CD1c-positive myeloid dendritic cell (primary cell): Measurements from ENCODE around the gene AFF4.
"Not testable (repeated sequence)": the region's sequence is repeated elsewhere in the genome, so short reads cannot be mapped to it uniquely, and the experiment has no call there.

Experiments
- DNase-seq: peaks from one replicate; pipeline ENCODE4 v3.0.0-alpha.2; 2016; ENCODE audit errors: extremely low spot score

Gene AFF4

DNA sequence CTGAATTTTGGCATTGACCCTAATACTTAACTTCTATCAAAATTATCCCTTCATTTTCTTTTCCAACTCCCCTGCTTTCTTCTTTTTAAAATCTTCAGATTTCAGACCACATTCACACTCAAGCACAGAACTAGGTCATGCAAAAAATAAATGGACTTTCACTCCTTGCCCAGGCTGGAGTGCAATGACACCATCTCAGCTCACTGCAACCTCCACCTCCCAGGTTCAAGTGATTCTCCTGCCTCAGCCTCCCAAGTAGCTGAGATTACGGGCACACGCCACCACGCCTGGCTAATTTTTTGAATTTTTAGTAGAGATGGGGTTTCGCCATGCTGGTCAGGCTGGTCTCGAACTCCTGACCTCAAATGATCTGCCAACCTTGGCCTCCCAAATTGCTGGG lies 108.4 kb downstream of the AFF4 start:
- not testable (repeated sequence) for DNase-seq

DNA sequence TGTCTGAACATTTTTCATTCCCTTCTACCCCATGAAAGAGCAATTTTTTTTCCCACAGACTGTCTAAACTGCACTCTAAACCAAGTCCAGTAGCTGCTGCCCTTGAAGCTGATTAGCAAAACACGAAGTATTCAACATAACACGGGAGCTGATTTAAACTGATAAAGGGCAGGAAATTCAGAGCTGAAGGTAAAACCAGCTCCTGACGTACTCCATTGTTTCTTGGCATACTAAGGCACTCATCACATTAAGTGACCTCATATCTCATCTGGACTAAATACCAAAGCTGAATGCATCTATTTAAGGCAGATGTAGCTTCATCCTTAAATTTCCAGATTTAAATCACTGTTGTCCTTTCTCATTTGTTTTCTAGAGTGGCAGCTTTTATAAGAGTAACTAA lies 109.1 kb downstream of the AFF4 start:
- DNase-seq = no peak

DNA sequence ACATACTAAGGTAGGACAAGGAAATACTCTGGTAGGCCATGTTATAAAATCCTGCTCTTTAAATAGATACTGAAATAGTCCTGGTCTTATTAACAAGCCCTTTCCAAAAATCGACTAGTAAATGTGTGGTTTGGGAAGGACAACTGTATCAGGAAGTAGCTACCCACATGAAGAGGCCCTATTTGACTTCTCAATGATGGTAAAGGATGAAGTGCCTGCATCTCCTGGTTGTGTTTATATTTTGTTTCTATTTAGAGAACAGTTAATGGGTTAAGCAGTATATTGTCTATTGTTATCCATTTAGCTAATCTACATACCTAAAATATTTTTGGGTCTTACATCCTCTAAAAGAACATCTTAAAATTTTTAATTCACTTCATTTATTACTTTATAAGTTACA lies 109.6 kb downstream of the AFF4 start:
- no peak for DNase-seq

DNA sequence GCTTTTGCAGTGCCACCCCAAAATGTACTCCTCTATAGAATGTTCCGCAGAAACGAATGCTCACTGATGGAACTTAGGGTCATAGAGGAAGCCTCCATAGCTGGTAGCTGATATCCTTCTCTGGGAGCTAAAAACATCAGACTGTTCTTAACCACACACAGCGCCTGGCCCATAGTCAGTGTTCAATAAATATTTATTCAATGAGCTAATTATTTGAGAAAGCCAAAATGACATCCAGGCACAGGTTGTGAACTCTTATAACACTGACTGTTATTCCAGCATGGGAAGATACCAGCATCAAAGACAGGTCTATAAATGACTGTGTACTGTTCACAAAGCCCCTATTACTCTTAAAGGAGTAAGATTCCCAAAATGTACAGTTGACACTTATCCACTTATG lies 110.1 kb downstream of the AFF4 start:
- no peak for DNase-seq

DNA sequence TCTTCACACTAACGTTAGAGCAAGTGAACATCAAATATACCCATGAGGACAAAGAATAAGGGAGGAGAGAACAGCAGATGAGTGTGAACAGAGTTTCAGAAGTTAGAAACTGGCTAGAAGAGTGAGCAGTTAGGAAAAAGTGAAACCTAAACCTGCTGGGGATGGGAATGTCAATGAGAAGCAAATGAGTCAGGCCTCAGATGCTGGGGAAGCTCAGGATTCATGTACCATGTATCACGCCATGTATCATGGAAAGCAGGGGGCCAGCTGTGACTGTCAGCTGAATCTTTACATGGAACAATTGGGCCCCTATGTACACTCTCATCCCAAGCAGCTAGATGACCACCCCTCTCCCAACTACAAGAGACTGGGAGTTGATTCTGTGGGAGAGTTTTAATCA lies 113.4 kb downstream of the AFF4 start:
- DNase-seq = no peak

DNA sequence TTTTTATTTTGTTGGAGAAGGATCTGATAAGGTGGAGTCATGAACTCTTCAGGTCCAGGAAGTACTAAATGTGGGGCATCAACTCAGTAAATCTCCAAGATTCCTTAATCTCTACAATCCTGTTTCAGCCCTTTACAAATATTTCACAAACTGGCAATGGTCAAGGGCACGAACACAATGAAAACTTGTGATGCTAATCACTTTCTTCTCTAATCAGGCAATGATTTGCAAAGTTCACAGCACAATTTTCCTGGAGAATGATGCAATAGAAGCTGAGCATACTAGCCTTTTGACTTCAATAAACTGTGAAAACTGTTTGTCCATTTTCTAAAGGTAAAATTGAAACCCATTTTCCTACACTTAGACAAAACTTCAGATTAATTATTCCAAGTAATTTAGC lies 114.1 kb downstream of the AFF4 start:
- DNase-seq = no peak

DNA sequence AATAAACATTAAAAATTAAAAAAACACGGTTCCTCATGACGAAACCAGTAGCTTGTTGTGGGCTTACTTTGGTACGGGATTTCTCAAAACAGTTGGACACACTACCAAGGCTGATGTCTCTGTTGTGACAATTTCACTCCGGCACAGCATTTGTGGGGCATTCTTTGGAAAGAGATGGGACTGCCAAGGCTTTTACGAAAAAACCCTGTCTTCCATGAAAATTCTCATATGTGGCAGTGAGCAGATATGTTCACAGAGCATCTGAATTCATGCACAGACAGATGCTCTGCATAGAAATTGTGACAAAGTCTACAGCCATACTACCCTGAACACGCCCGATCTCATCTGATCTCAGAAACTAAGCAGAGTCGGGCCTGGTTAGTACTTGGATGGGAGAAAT lies 115.2 kb downstream of the AFF4 start:
- no peak for DNase-seq

DNA sequence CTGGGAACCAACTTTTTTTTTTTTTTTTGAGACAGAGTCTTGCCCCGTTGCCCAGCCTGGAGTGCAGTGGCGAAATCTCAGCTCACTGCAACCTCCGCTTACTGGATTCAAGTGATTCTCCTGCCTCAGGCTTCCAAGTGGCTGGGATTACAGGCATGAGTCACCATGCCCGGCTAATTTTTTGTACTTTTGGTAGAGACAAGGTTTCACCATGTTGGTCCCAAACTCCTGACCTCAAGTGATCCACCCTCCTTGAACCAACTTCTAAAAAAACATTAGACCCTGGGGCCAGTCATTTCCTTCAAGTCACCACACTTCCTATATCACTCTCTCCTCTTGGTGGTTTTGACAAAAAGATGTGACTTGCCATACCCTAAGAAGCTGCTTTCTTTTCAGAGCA lies 122.1 kb downstream of the AFF4 start:
- no peak for DNase-seq

DNA sequence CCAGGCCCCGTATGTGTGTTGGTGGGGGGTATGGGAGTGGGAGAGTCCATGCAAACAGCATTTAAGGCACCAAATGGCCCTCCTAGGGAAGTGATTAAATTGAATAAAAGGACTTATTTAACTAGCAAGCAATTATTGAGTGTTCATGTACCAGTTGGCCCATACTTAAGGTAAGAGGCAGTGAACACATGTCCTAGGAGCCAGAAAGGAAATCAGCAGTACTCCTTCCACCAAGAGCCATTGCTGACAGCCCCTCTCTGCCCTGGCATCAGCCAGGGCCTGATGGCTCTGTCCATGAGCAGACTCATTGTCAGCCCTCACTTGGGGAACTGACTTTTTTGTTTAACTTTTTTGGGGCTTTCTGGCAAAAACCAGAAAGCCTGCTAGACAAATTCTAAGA lies 122.5 kb downstream of the AFF4 start:
- DNase-seq = no peak

DNA sequence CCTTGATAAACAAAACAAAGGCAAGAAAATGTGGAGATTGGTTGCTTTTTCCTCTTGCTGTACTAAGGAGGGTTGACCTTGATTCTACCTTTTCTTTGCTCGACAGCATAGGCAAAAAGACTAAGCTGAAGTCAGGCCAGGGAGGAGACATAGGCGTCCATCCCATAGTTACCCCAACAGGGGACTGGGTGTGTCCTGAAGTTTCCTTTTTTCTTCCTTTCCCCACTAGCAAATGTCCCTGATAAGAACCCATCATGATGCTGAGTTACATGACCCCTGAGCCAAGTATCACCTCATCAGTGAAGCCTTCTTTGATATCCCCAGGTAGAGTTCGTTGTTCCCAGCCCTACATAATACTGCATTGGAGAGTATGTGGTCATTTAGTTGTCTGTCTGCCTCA lies 123.1 kb downstream of the AFF4 start:
- DNase-seq = no peak

DNA sequence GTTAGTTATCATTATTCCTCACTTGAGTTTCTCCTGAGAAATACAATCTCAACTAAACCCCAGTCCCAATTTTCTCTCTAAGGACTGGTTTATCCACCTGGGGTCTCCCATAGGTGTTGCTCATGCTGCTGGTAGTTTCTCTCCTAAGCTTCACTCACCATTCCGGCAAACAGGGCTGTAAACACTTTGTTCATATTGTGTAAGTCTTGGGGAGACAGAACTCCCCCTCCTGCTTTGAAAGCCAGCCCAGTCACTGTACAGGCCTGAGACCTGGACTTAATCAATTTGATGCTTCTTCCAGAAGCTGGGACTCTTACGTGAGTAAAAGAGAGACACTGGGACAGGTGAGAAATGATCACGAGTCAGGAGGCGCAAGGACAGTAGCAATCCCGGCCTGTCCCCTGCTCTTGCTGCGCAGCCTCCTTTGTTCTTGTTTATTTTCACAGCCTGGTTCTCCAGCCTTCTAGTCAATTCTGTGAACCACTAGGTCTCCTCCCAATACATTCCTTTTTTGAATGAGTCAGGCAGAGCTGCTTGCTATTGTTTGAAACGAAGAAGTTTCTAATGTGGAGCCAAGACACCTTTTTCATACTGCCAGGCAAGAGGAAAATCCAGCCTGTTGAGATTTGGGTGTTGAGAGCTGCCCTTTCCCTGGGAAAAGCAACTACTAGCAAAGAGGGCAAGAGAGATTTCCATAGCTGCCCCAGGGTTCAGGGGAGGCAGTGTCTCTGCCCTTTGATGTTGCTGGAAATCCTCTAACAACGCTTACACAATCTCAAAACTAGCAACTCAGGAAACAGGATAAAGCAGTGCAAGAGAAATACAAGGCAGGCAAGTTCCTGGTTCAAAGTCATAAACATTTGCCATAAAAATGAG lies 123.8 kb downstream of the AFF4 start:
- DNase-seq = no peak

DNA sequence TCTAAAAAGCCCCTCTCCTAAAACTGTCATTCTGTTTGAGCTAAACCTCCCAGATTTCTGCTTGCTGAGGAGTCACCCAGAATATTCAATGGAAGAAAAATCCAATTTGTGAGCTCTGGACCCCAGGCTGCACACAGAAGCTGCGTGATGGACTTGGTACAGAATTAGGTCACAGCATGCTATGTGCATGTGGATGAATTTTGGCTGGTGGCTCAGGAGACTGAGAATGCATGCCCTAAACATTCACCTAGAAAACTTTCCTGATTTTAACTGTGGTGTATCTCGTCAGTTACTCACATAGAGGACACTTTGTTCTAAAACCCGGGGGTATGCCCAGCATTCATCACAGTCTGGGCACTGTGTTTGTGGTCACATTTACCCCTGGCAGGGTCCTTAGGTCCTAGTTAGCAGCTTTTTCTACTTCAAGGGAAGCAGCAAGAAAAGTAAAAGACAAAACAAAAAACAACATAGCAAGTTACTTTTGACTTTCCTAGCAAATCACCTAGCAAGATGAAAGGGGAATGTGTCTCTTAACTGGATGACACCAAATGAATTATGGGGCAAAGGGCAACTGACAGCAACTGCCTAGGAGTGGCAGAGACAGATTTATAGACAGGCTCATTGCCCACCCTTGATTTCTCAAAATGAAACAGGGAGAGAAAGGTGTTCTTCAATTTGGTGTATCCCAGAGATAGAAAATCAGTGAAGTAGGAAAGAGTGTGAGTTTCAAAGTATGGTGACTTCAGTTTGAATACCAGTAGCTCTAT lies 124.7 kb downstream of the AFF4 start:
- no peak for DNase-seq

DNA sequence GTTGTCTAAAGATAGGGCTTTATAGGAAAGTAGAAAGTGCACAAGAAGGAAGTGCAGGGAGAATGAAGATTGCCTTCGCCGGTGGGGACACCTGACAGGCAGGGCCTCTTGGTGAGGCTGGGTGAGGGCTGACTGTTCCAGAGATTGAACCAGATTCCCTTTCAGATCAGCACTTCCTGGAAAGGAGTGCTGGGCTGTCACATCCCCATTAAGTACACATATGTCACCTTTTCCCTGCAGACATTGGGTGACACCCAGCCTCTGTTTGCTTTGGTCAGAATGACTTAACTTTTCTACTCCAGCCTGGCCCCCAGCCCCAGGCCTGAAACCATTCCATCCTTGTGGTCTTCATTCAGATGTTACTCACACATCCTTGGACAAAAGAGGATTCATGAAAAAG lies 125.6 kb downstream of the AFF4 start:
- DNase-seq = no peak

DNA sequence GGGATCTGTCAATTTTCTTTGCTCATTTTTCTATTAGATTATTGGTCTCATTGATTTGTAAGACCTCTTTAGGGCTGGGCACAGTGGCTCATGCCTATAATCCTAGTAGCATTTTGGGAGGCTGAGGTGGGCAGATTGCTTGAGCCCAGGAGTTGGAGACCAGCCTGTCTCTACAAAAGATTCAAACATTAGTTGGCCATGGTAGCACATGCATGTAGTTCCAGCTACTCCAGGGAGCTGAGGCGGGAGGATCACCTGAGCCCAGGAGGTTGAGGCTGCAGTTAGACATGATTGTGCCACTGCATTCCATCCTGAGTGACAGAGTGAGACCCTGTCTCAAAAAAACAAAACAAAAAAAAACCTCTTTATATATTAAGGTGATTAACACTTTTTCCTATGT lies 126.6 kb downstream of the AFF4 start:
- DNase-seq = no peak

DNA sequence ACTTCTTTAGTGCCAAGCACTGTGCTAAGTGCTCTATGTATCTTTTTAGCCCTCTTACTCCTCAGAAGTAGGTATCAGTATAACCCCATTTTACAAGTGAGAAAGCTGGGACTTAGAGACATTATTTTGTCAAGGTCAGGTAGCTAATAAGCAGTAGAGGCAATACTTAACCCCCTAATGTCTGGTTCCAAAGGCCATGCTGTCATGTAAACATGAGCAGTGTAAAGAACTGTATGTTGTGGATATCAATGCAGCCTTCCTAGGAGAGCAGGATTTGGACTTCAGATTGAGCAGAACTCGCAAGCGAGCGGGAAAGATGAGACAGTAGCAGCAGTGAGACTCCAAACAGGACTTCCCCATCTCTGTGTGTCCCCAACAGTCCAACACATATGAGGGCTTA lies 129.4 kb downstream of the AFF4 start:
- DNase-seq = no peak

DNA sequence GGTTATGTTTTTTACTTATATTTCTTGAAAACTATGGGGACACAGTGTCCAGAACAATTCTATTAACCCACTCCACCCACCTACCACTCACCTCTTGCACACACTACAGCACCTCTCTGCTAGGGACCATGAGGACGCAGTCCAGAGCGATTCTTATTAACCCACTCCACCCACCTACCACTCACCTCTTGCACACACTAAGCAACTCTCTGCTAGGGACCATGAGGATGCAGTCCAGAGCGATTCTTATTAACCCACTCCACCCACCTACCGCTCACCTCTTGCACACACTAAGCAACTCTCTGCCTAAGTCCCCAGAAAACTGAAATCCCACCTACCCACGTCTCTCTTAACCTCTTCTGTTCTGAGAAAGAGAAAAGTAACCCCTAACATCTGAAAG lies 130.8 kb downstream of the AFF4 start:
- DNase-seq = no peak

DNA sequence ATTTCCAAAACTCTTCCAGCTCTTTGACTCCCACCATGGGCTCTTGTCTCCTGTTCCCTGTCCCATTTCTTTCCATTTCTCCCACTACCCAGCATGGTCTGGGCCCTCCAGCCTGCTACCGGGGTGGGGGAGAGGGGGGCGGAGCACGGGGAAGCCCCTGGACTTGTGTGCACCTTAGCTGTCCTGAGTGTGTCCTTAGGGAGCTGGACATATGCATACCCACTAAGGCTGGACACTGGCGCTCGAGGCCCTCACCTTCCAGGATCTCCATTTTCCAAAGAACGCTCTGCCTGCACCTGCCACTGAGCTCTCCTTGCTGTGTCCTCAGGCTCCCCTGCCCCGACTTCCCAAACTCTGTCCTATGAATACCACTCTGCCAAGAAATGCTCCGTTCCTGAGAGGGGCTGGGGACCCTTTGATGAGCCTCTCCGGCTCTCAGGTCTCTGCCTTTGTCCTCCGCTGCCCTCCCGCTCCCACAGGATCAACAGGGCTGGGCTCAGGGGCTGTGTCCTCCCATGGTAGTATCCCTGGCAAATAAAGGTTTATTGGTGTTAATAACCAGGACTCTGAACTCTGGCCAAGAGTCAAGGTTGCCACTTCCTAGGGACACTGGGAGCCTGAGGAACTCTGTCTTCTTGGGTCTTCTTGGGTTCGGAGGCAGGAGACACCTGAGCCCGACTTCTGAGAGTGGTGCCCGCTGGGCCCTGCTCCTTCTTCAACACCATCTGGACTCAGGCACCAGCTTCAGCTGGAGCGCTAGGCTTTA lies 132.2 kb downstream of the AFF4 start:
- DNase-seq = no peak

DNA sequence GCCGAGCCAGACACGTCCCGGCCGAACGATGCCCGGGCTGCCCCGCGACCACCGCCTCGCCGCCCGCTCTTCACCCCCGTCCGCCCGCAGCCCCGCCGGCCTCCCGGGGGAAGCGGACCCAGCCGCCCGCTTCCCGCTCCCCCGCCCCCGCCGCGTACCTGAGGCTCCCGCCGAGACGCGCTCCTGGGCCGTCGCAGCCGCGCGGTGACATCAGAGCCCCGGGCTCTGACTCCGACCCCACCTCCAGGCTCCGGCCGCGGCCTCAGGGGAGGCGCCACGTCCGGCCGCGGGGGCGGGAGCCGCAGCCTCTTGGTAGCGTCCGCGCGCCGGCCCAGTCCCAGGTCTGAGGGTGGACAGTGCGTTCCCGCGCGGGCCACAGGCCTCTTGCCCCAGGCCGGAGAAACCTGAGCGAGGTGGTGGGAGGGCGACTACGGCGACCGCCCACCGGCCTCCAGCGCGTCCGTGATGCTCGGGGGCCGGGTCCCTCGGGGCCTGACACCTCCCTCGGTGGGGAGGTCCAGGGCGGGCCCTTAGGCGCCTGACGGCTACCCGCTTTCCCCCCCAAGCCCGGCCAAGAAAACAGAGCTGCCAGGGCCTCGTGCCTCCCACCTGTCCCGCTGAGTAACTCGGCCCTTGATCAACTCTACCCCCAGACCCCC lies 132.9 kb downstream of the AFF4 start, which contains the start of gene SHROOM1:
Gene SHROOM1, minus strand, starts transcription at position 212 of the 659 bp plus-strand sequence. CDS start 4,507 bp downstream, outside the sequence.
- peak; percentile 75 for DNase-seq

DNA sequence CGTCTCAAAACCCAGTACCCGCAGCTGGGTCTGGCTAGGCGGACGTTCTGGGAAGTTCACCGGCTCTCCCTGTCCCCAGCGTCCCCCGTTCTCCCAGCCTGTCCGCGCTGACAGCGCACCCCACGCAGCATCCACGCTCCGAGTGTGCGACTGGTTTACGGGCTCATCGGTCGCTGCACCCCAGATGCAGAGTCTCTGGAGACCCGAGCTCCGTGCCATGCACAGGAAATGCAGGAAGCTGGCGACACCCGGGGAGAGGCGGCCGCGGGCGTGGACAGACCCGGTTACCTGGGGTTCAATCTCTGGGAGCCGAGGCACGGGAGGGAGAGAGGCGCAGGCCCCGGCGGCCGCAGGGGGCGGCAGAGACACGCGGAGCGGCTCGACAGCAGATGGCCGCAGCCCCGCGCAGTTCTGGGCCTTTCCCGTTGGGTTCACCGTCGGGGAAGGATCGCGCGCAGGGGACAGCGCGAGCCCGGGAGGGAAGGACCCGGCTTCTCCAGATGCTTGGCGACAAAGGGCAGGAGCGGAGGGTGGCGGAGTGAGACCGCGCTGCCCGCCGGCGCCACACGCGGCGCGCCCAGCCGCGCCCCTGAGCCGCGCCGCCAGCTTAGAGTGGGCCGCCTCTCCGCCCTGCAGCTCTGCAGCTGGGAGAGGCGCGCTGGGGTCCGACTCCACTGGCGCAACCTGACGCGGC lies 133.5 kb downstream of the AFF4 start:
- peak; percentile 75 for DNase-seq

DNA sequence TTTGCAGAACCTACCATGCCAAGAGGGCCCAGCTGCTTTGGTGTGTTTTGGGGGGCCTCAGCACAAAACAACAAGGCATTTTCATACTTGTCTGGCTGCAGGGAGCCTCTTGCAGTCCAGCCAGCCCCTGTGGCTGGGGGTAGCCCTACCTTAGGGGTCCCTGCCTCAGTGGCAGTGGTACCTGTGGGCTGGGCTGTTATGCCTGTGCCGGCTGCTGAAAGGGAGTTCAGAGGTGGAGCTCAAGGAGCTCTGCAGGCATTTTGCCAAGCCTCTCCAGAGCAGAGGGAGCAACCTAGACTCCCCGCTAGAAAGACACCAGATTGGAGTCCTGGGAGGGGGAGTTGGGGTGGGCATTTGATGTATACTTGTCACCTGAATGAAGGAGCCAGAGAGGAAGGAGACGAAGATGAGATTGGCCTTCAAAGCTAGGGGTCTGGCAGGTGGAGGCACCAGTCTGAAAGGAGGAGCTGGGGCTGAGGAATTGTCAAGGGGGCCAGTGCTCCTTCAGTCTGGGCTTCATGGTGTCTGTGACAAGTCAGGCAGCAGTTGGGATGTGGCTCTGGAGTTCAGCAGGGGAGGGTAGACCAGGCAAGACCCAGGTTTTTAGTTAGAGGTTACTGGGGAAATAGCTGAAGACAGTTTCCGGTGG lies 134.5 kb downstream of the AFF4 start:
- no peak for DNase-seq
